Measurements from ENCODE around the gene TM4SF4. TPM values are rescaled to one million over a fixed set of nuclear protein-coding genes. Genes with fewer than 3 reads are reported as not detected.

The TM4SF4 gene
- polyA plus RNA-seq, 1 donor from 2014 or later, result not detected

DNA sequence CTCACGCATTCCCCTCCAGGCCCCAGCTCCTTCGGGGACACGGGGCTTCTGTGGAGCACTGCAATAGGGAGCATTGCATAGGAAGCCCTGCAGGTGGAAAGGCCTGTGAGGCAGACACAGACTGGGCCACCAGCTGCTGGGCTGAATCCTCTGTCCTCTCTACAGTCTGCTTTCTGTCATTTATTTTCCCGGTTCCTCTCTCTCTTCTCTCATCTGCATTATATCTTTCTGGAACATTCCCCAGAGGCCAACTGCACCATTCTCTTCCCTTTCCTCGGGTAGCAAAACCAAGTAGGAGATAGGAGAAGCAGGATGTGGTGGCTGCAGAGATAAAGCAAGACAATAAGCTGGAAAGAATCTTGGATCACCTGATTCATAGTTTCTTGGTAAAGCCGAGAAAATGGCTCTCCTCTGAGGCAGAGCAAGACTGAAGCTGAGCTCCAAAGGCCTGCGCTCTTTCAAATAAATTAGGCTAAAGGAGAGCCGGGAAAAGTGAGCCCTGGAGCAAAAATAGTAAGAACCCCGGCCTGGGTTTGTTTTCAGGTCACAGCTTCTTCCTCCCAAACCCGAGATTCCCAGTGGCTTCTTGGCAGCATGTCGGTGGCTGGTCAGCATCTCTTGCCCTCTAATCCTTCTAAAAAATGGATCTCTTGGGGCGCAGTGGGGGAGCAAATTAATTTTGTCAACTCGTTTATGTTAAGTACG lies 5.3 kb downstream of the TM4SF4 start:
- no peak overlapping the region for H3K4me2 ChIP-seq (ENCODE audit: low read length)
- H3K36me3 ChIP-seq (ENCODE audit: insufficient read depth, low read length), result no peaks in the 10 kb centered on the region
- H3K9ac ChIP-seq (ENCODE audit: low read length), result no peak overlapping the region
- no peaks in the 10 kb centered on the region for H3K9me3 ChIP-seq (ENCODE audit: low read length)
- no peaks in the 10 kb centered on the region for H3K79me2 ChIP-seq (replicated peaks; ENCODE audit: insufficient read depth, low read length)
- no peak overlapping the region for H3K4me3 ChIP-seq (ENCODE audit: low read length)
- no peaks in the 10 kb centered on the region for H3F3A ChIP-seq (ENCODE audit: insufficient read depth, low read length, poor library complexity, severe bottlenecking)
- no peaks in the 10 kb centered on the region for H3K9me2 ChIP-seq (ENCODE audit: insufficient read depth, low read length)
- H3K27ac ChIP-seq (ENCODE audit: low read length), result no peak overlapping the region
- H4K20me1 ChIP-seq (ENCODE audit: insufficient read depth), result no peaks in the 10 kb centered on the region
- H2AFZ ChIP-seq (ENCODE audit: low read depth, low read length), result no peak overlapping the region
- TF ChIP-seq, protein P1, sequence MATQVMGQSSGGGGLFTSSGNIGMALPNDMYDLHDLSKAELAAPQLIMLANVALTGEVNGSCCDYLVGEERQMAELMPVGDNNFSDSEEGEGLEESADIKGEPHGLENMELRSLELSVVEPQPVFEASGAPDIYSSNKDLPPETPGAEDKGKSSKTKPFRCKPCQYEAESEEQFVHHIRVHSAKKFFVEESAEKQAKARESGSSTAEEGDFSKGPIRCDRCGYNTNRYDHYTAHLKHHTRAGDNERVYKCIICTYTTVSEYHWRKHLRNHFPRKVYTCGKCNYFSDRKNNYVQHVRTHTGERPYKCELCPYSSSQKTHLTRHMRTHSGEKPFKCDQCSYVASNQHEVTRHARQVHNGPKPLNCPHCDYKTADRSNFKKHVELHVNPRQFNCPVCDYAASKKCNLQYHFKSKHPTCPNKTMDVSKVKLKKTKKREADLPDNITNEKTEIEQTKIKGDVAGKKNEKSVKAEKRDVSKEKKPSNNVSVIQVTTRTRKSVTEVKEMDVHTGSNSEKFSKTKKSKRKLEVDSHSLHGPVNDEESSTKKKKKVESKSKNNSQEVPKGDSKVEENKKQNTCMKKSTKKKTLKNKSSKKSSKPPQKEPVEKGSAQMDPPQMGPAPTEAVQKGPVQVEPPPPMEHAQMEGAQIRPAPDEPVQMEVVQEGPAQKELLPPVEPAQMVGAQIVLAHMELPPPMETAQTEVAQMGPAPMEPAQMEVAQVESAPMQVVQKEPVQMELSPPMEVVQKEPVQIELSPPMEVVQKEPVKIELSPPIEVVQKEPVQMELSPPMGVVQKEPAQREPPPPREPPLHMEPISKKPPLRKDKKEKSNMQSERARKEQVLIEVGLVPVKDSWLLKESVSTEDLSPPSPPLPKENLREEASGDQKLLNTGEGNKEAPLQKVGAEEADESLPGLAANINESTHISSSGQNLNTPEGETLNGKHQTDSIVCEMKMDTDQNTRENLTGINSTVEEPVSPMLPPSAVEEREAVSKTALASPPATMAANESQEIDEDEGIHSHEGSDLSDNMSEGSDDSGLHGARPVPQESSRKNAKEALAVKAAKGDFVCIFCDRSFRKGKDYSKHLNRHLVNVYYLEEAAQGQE (IDR thresholded peaks at IDR 0.05; ENCODE audit: borderline replicate concordance), result no peak
- no peak for TF ChIP-seq RAD21 (conservative IDR thresholded peaks at IDR 0.05)
- no peak for TF ChIP-seq MXI1 (conservative IDR thresholded peaks at IDR 0.05; ENCODE audit: poor library complexity, severe bottlenecking)
- TF ChIP-seq EP300 (conservative IDR thresholded peaks at IDR 0.05; ENCODE audit: poor library complexity, severe bottlenecking), result no peak
- no peak for TF ChIP-seq EZH2 (IDR thresholded peaks at IDR 0.05; ENCODE audit: borderline replicate concordance, insufficient read depth, low read length, poor library complexity, severe bottlenecking)
- TF ChIP-seq TAF1 (IDR thresholded peaks at IDR 0.05; ENCODE audit: low read depth), result no peak
- no peak for TF ChIP-seq POLR2AphosphoS5 (IDR thresholded peaks at IDR 0.05)
- TF ChIP-seq SMC3 (conservative IDR thresholded peaks at IDR 0.05; ENCODE audit: poor library complexity), result no peak
- TF ChIP-seq, protein P2, sequence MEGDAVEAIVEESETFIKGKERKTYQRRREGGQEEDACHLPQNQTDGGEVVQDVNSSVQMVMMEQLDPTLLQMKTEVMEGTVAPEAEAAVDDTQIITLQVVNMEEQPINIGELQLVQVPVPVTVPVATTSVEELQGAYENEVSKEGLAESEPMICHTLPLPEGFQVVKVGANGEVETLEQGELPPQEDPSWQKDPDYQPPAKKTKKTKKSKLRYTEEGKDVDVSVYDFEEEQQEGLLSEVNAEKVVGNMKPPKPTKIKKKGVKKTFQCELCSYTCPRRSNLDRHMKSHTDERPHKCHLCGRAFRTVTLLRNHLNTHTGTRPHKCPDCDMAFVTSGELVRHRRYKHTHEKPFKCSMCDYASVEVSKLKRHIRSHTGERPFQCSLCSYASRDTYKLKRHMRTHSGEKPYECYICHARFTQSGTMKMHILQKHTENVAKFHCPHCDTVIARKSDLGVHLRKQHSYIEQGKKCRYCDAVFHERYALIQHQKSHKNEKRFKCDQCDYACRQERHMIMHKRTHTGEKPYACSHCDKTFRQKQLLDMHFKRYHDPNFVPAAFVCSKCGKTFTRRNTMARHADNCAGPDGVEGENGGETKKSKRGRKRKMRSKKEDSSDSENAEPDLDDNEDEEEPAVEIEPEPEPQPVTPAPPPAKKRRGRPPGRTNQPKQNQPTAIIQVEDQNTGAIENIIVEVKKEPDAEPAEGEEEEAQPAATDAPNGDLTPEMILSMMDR (IDR thresholded peaks at IDR 0.05; ENCODE audit: poor library complexity, severe bottlenecking), result no peak
- no peaks in the 10 kb centered on the region for H3K27me3 ChIP-seq (ENCODE audit: insufficient read depth, low read depth, low read length)

DNA sequence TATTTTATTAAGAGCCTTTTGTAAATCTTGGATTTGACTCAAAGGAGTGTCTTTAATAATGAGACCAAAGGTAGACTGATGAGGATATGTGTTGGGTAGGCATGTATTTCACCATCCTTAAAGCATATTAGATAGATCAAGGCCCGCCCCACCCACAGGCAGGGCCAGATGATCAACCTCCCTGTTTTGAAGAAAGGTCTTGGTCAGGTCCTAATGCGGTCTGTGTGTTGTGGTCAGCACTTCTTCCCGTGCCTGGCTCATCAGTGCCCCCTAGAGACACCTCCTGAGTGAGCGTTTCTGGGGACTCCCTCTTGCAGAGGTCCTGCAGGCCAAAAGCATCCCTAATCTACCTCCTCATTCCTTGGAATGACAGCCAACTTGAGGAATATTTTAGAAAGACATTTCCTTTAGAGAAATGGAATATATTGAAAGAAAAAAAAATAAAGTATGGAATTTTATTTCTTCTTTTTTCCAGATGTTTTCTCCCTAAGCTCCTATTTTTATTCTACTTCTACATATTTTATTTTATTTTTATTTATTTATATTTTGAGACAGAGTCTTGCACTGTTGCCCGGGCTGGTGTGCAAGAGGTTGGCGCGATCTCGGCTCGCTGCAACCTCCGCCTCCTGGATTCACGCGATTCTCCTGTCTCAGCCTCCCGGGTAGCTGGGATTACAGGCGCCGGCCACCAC lies 6.0 kb downstream of the TM4SF4 start:
- Histone ChIP-seq H2AFZ (ENCODE audit: low read depth, low read length) (no peak overlapping the region), H3K27me3 (ENCODE audit: insufficient read depth, low read depth, low read length) (no peaks in the 10 kb centered on the region), H3K9me2 (ENCODE audit: insufficient read depth, low read length) (no peaks in the 10 kb centered on the region), H3K79me2 (replicated peaks; ENCODE audit: insufficient read depth, low read length) (no peaks in the 10 kb centered on the region), H3K4me3 (ENCODE audit: low read length) (no peak overlapping the region), H3K9me3 (ENCODE audit: low read length) (no peaks in the 10 kb centered on the region), H3K27ac (ENCODE audit: low read length) (no peak overlapping the region), H3K9ac (ENCODE audit: low read length) (no peak overlapping the region), H3F3A (ENCODE audit: insufficient read depth, low read length, poor library complexity, severe bottlenecking) (no peaks in the 10 kb centered on the region), H3K36me3 (ENCODE audit: insufficient read depth, low read length) (no peaks in the 10 kb centered on the region), H4K20me1 (ENCODE audit: insufficient read depth) (no peaks in the 10 kb centered on the region), H3K4me2 (ENCODE audit: low read length) (no peak overlapping the region)
- TF ChIP-seq, protein P2 (IDR thresholded peaks at IDR 0.05; ENCODE audit: poor library complexity, severe bottlenecking), result no peak
- TF ChIP-seq RAD21 (conservative IDR thresholded peaks at IDR 0.05) (no peak), MXI1 (conservative IDR thresholded peaks at IDR 0.05; ENCODE audit: poor library complexity, severe bottlenecking) (no peak), POLR2AphosphoS5 (IDR thresholded peaks at IDR 0.05) (no peak), SMC3 (conservative IDR thresholded peaks at IDR 0.05; ENCODE audit: poor library complexity) (no peak), EP300 (conservative IDR thresholded peaks at IDR 0.05; ENCODE audit: poor library complexity, severe bottlenecking) (no peak), TAF1 (IDR thresholded peaks at IDR 0.05; ENCODE audit: low read depth) (no peak), EZH2 (IDR thresholded peaks at IDR 0.05; ENCODE audit: borderline replicate concordance, insufficient read depth, low read length, poor library complexity, severe bottlenecking) (no peak)
- TF ChIP-seq, protein P1 (IDR thresholded peaks at IDR 0.05; ENCODE audit: borderline replicate concordance), result no peak

All from neural cell (in vitro differentiated cells).